GOT3 (cell line): ENCODE measurements around the gene SHISAL2A.

ENCODE experiments used
- DNase-seq: peaks from one replicate; lab custom pipeline; 2025; ENCODE audit warnings: mixed read lengths; lab: John Stamatoyannopoulos, UW

The SHISAL2A gene

DNA sequence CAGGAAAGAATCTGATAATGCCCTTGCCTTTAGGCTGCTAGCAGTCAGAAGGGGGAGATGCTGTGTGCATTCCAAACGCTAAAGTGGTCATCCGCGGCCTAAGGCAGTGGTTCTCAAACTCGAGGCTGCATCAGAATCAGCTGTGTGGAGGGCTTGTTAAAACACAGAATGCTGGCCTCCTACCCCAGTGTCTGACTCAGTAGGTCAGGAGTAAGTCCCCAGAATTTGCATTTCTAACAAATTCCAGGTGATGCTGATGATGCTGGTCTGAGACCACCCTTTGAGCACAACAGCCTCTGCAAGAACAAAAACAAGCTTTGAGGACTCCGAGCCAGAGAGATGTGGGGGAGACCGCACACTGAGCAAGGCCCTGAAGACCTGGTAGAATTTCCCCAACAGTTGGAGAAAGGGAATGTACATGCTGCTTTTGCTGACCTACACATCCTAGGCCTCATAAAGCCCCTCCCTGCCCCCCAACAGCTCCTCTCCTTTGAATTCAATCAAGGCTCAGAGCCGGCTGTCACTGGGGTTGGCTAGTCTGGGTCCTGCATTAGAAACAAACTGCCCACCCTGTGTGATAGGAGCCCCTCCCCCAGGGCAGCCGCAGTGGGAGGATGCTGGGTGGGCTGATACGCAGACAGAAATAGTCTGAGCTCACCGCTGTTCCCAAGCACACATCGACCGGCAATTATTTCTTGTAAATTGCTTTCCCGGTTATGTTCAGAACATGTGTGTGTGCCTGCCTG is 27.1 kb downstream of the SHISAL2A start:
- no peak for DNase-seq

DNA sequence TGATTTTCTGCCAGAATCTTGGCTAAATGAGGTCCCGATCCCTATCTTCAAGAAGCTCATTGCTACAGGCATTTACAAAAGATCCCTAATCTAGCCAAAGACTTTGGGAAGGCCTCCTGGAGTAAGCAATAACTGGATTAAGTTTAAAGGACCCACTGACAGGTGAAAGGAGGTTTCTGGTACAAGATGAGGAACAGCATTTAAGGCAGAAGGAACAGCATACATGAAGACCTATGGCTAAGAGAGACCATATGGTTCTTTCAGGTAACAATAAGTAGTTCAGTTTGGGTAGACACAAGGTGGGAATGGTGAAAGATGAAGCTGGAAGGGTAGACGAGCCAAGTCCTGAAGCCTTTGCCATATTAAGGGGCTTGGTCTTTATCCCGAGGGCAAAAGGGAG is 27.8 kb downstream of the SHISAL2A start:
- DNase-seq: no peak

DNA sequence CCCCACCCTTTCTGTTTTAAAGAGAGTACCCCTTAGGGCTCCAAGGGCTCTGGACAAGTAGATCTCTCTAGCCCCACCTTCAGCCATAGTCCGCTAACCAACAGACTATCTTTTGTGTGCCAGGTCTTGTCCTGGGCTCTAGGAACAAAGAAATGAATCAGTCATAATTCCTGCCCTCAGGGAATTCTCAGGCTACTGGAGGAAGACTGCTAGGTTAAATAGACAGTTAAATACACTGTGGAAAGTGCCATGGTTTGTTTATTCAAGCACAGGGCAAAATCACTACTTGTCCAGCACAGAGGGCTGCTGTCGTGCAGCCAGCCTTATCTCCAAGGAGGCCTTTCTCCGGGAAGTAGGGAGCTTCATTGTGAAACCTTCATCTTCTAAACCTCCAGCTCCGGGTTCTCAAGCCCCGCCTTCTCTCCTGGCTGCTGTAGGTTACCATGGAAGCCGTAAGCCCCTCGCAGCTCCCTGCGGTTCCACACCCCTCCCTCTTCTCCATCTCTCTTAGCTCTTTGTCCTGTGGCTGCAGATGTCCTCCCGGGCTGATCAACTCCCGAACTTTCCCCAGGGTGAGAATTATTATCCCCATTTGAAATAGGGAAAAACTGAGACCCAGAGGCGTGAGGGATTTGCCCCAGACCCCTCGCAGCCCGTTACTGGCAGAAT is 29.8 kb downstream of the SHISAL2A start:
- DNase-seq: no peak

DNA sequence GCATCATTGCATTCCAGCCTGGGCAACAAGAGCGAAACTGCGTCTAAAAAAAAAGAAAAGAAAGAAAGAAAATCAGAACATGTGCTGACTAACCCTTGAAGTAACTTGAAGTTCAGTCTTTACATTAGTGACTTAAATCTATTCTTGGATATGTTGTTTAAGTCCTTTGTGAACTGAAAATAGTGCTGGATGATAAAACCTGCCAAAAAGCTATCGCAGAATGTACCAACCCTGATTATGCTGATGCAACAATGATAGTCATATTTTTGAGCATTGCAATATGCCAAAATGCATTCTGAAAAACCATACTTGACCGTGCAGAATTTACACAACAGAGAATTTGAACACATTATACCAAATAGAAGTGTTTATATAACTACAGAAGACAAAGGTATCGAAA is 30.7 kb downstream of the SHISAL2A start:
- no peak for DNase-seq

DNA sequence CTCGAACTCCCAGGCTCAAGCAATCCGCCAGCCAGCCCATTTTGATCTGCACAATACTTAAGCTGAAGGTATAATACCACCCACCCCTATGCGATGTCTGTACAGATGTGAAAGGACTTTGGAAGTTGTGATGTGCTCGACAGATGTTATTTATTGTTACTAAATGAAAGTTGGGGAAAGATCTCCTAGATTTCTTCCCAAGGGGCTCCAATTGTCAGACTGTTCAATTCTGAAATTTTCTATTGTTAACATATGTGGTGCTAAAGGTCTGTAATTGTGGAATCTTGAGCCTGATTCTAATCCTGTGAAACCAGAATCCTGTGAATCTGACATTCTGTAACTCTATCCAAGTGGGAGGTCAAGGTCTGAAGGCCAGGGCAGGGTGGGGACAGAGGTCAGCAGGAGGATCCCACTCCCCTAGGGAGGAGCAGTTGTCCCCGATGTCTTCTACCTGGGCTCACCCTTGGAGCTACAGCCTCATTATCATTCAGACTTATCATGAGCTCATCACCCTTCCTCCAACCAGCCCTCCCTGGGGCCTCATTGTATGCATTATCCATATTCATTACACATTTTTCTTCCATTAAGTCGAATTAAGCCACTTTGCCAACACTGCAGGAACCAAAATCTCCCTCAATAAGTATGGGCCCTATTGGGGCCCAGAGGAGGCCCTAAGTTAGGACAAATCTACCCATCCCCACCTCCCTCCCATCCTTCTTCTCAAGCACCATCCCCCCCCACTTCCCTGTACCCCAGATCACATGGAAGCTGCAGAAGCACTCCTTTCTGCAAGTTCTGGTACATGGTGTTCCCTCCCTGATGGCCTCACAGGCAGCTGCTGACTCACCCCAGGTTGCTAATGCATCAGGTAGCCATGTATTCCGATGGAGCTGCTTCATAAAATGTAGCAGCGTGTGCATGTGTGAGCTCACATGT is 32.3 kb downstream of the SHISAL2A start:
- DNase-seq: no peak

DNA sequence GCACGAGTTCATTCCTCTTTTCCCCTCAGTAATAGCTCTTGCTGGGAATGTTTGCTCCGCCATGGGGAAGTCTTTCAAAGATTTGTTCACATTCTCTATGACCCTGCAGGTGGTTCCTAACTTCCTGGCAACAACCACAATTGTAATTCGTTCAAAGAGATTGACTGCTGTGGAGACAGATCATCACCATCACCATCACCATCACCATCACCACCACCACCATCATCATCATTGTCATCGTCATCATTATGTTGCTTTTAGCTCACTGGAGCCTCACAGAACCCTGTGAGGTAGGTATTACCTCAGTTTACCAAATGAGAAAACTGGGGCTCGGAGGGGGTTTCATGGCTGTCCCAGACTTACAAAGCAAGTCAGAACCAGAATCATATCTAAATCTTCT is 34.3 kb downstream of the SHISAL2A start:
- no peak for DNase-seq

GRCh38 chr1:52667984-52668383 is 35.0 kb downstream of the SHISAL2A start:
- no peak for DNase-seq

GRCh38 chr1:52668711-52669110 is 35.7 kb downstream of the SHISAL2A start:
- DNase-seq: no peak

- no peak for DNase-seq
These were observed 36.7 kb downstream of the SHISAL2A start for GRCh38 chr1:52669696-52670095.

DNA sequence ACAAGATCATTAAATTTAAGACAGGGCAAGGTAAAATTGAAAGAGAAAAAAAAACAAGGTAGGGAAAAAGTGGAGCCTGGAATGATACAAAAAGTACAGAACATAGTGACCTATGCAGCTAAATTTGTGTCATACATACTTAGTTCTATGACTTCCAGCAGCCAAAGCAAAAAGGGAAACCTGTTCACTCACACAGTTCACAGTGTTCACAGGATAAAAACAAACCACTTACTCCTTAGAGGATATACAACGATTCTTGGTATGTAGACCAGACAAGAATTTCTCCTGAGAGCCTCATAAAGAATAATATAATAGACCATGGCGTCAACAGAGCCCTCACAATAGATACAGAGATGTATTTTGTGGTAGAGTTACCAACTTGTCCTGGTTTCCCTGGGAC is 37.6 kb downstream of the SHISAL2A start:
- DNase-seq: no peak

DNA sequence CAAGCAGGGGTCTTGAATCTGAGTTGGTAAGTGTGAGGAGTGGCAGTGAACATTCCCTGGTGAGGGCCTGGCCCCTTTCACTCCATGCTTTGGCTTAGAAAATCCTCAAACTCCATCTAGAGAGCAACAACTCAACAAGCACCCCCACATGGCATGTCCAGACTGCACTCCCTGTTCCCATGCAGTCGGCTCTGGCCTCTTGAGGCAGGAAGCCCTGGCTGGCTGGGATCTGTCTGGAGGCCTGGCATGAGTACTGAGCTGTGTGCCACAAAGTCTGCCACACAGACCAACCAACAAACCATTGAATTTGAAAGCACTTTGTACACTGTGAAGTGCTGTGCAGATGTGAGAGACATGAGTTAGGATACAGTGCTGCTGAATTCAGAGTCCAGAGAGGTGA is 40.0 kb downstream of the SHISAL2A start:
- DNase-seq: no peak

DNA sequence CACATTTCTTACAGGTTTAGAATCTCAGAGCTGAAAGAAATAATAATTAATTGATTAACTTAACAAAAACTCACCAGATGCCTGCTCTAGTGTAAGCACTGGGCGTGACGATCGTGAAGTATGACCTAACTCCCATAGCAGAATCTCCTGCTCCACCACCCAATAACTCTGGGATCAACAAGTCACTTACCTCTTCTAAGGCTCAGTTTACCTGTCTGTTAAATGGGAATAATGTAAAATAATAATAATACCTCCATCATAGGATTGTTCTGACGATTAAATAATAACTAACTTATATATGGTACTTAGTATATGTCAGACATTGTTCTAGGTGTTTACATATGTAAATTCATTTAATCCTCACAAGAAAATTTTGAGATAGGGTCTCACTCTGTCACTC is 40.5 kb downstream of the SHISAL2A start:
- DNase-seq: no peak

GRCh38 chr1:52674497-52675384 is 41.8 kb downstream of the SHISAL2A start:
- no peak for DNase-seq

DNA sequence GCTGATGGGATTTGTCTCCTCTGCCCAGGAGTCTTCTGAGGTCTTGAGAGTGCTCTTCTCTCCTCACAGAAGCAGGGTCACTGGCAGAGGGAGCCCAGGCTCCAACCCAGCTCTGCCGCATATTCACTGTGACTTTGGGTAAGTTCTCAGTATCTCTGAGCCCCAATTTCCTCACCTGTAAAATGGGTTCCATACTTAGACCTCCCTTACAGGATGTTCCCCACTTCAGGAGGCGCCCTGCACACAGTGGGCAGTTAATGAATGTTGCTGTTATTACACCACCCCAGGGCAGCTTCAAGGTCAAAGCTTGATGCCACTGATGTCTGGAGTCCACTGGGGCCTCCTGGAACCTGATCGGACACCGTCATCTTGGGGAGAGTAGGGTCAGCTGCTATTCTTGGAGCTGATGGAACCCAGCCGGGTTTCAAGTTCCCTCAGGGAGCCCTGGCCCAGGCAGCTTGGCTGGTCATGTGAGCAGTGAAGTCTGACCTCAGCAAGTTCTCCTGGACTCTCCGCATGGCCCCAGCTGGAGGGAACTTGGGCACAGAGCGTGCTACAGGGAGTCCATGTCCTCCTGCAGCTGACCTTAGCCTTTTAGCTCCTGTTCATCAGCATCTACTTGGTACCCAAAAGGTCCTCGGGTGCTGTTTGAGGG is 43.4 kb downstream of the SHISAL2A start:
- no peak for DNase-seq

DNA sequence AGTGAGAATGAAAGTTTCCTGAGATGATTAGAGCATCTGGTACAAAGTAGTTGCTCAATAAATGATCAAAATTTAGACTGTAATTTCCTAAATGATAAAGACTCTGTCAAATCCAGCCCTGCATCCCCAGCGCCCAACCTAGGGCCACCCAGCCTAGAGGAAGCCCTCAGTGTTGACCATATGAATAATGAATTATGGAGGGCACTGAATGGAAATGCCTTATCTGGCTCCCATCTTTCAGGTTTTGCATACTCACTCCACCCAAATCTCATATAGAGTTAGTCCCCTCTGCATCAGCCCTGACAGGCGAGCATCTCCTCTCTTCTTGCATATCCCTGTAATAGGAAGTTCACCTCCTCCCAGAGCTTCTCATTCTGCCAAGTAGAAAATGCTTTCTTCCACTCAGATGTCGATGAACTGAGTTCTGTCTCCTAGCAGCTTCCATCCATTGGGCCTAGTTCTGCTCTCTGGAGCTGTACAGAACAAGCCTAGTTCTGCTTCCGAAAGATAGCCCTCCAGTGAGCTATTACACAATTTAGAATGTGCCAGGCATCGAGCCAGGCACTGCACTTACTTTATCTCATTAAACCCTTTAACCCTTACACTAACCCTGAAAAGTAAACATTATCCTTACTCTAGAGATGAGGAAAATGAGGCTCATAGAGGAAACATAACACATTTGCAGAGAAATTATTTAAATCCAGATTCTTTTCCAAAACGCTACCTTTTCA is 44.3 kb downstream of the SHISAL2A start:
- no peak for DNase-seq

DNA sequence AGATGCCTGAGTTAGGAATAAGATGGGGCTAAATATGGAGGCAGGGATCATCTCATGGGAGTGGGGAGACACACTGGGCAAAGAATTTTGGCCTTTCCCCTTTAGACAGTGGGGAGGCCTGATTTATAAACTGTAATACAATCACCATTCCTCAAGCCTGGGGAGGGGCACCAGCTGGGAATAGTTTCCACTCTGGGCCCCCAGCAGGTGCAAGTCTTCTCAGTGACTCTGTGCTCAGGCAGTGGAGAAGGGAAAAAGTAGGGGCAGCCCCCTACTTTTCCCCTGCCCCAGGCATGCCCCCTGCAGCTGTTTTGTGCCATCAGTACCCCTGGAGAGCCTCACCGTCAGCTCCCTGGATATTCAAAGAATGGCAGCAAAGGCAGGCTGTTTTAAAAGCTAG is 46.1 kb downstream of the SHISAL2A start:
- DNase-seq: no peak

- no peak for DNase-seq
These were observed 46.5 kb downstream of the SHISAL2A start for GRCh38 chr1:52679498-52679897.

- DNase-seq: no peak
These were observed 47.4 kb downstream of the SHISAL2A start for GRCh38 chr1:52680353-52680752.

GRCh38 chr1:52681136-52681535 is 48.2 kb downstream of the SHISAL2A start:
- DNase-seq: no peak

- no peak for DNase-seq
These were observed 50.5 kb downstream of the SHISAL2A start for GRCh38 chr1:52683367-52683940.
